Pancreas (tissue), 10 donors: Measurements from ENCODE around the gene NEU2. TPM values are rescaled to one million over a fixed set of nuclear protein-coding genes. Genes with fewer than 3 reads are reported as not detected.

ENCODE experiments used
- ATAC-seq, 4 donors: fragments of 200-7000 bp; cut with Tn5 transposase; one replicate each; pipeline versions ENCODE4 v1.8.0 to v1.9.1; 2020; ENCODE audit warnings: mild to moderate bottlenecking in 4 of 4, moderate library complexity in 4 of 4
- DNase-seq, 6 donors: peaks; one replicate each; pipeline ENCODE4 v3.0.0-alpha.2; 2020
- FAIRE-seq: peaks from 2 replicates; lab custom pipeline; 2012; peaks lifted over from hg19 to GRCh38; lab: Jason Lieb, UNC
- H3K27ac ChIP-seq, 4 donors: fragments of 200-600 bp; sonication (generic); 1 replicate in 3 of 4; 2 replicates in 1 of 4; pipeline versions ENCODE4 v1.5.0 to v1.8.0; 2020
- H3K27me3 ChIP-seq, 4 donors: fragments of 200-600 bp; one replicate each; pipeline ENCODE4 v1.8.0; 2021
- H3K36me3 ChIP-seq, 3 donors: fragments of 200-600 bp; sonication (generic) in 1 of 3; one replicate each; pipeline versions ENCODE4 v1.5.0 to v1.8.0; 2020 to 2021
- H3K4me1 ChIP-seq, 3 donors: fragments of 200-600 bp; one replicate each; pipeline ENCODE4 v1.8.0; 2021
- H3K4me3 ChIP-seq, 4 donors: fragments of 200-600 bp; sonication (generic) in 2 of 4; one replicate each; pipeline versions ENCODE4 v1.5.0 to v1.8.0; 2020 to 2021
- H3K9me3 ChIP-seq, 4 donors: fragments of 200-600 bp; one replicate each; pipeline ENCODE4 v1.8.0; 2021
- WGBS, 2 donors: extraction: QIAGEN DNeasy Blood & Tissue Kit; methylation state at CpG; one replicate each; pipeline ENCODE4 v1.1.7; 2013; 5-methylcytosine and 5-hydroxymethylcytosine counted together
- intact Hi-C, 3 donors: fragments of 100-400 bp; cut with DNase I; formaldehyde crosslinking; loops; one replicate each; pipeline versions ENCODE4 v1.11.1 to v1.14.2; 2022
- polyA plus RNA-seq, 2 donors: library from polyadenylated mRNA; stranded (reverse); fragments of 200-250 nt; gene quantifications; one replicate each; pipeline ENCODE4 v1.2.3, GENCODE V29; 2013
- total RNA-seq, 6 donors: library from RNA; stranded (reverse); fragmentation: NEBNext Ultra II Directional in 4 of 6; extraction: Animal tissue kit (Norgen Biotek cat#: 25700) in 4 of 6; gene quantifications; one replicate each; pipeline versions ENCODE4 v1.2.1 to v1.2.4, GENCODE V29; 2021 to 2023
- TF ChIP-seq, protein P1 (sequence below), 4 donors: fragments of 200-600 bp; sonication (generic) in 3 of 4; IDR thresholded peaks; one replicate each; pipeline versions ENCODE4 v1.5.0 to v1.8.0; 2021; ENCODE audit warnings: antibody characterized with exemption in 4 of 4
- donor health status: healthy with polysubstance abuse.
- donor health status: DM: no; HTN: no; CAD: no; lungs with moderate emphysema.
- donor health status: DM: no; HTN: no; CAD: no.
- donor health status: control.
- donor health status: control.
- donor health status: Bipolar disorder and iron deficiency.
- donor health status: DM: yes; HTN: yes; CAD: no.
- donor health status: DM: no; HTN: no; CAD: no.
- donor health status: DM: no; HTN: no; CAD: no.
- donor health status: DM: yes; HTN: yes; CAD: no.

The NEU2 gene
- total and polyA plus RNA-seq, 8 donors: not detected

DNA sequence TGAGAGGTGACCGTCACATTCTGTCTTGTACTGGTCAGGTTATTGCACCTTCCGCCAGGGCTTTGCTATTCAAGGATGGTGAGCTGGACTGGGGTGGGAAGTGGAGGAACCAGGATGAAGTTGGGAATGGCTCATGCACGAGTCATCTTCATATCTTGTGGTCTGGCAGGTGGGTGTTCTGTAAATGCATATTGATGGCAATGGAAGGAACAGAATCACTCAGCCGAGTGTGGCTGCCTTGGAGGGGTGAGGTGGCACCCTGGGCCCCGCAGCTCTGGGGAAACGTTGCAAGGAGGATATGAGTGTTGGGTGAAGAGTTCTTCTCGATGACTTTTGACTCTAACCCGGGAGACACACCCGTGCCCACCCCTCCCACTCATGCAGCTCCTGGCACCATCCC lies 1.2 kb downstream of the NEU2 start:
- WGBS, 2 donors: 63 to 71% methylated on average over 9 of the region's 9 CpGs
- TF ChIP-seq, protein P1, sequence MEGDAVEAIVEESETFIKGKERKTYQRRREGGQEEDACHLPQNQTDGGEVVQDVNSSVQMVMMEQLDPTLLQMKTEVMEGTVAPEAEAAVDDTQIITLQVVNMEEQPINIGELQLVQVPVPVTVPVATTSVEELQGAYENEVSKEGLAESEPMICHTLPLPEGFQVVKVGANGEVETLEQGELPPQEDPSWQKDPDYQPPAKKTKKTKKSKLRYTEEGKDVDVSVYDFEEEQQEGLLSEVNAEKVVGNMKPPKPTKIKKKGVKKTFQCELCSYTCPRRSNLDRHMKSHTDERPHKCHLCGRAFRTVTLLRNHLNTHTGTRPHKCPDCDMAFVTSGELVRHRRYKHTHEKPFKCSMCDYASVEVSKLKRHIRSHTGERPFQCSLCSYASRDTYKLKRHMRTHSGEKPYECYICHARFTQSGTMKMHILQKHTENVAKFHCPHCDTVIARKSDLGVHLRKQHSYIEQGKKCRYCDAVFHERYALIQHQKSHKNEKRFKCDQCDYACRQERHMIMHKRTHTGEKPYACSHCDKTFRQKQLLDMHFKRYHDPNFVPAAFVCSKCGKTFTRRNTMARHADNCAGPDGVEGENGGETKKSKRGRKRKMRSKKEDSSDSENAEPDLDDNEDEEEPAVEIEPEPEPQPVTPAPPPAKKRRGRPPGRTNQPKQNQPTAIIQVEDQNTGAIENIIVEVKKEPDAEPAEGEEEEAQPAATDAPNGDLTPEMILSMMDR (IDR thresholded peaks at IDR 0.05): no peak
- Histone ChIP-seq H3K4me3 (no peak overlapping the region), H3K27me3 (no peaks in the 10 kb centered on the region), H3K36me3 (no peaks in the 10 kb centered on the region), H3K27ac (no peak overlapping the region), H3K9me3 (no peaks in the 10 kb centered on the region), H3K4me1 (no peaks in the 10 kb centered on the region)
- intact Hi-C loops: loop anchor here in 1 of 3 donors (10.0 kb wide), 1 partner anchor 419 kb away; no protein-coding TSS in a partner anchor
- ATAC-seq (no peak), DNase-seq (no peak), FAIRE-seq (no peak)

DNA sequence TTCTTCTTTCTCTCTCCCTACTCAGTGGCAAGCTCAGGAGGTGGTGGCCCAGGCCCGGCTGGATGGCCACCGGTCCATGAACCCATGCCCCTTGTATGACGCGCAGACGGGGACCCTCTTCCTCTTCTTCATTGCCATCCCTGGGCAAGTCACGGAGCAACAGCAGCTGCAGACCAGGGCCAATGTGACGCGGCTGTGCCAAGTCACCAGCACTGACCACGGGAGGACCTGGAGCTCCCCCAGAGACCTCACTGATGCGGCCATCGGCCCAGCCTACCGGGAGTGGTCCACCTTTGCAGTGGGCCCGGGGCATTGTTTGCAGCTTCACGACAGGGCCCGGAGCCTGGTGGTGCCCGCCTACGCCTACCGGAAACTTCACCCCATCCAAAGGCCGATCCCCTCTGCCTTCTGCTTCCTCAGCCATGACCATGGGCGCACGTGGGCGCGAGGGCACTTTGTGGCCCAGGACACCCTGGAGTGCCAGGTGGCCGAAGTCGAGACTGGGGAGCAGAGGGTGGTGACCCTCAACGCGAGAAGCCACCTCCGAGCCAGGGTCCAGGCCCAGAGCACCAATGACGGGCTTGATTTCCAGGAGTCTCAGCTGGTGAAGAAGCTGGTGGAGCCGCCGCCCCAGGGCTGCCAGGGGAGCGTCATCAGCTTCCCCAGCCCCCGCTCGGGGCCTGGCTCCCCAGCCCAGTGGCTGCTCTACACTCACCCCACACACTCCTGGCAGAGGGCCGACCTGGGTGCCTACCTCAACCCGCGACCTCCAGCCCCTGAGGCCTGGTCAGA lies 1.8 kb downstream of the NEU2 start:
- TF ChIP-seq, protein P1 (IDR thresholded peaks at IDR 0.05): no peak
- 85 to 91% methylated on average over 37 of the region's 37 CpGs for WGBS, 2 donors

DNA sequence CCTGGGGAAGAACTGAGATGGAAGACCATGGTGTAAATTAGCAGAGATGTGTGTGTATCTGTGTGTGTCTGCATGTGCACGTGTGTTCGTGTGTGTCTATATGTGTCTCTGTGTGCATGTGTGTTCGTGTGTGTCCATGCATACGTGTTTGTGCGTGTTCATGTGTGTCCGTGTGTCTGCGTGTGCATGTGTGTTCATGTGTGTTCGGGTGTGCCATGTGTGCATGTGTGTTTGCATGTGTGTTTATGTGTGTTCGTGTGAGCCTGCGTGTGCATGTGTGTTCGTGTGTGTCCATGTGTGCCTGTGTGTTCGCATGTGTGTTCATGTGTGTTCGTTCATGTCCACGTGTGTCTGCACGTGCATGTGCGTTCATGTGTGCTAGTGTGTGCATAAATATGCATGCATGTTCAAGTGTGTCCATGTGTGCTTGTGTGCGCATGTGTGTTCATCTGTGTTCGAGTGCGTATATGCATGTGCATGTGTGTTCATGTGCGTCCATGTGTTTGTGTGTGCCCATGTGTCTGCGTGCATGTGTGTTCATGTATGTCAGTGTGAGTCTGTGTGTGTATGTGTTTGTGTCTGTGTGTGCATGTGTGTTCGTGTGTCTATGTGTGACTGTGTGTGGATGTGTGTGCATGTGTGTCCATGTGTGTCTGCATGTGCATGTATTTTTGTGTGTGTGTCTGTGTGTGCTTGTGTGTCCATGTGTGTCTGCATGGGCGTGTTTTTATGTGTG lies 3.1 kb downstream of the NEU2 start:
- ATAC-seq (no peak), FAIRE-seq (no peak), DNase-seq (no peak)
- WGBS, 2 donors: 80 to 92% methylated on average over 23 of the region's 23 CpGs
- Histone ChIP-seq H3K4me3 (no peak overlapping the region), H3K9me3 (no peaks in the 10 kb centered on the region), H3K27ac (no peak overlapping the region), H3K4me1 (no peaks in the 10 kb centered on the region), H3K36me3 (no peaks in the 10 kb centered on the region), H3K27me3 (no peaks in the 10 kb centered on the region)
- intact Hi-C loops: loop anchor here in 1 of 3 donors (10.0 kb wide), 1 partner anchor 421 kb away; no protein-coding TSS in a partner anchor
- TF ChIP-seq, protein P1 (IDR thresholded peaks at IDR 0.05): no peak

More for the DNA sequence above, 1.8 kb downstream of the NEU2 start:
- no peaks in the 10 kb centered on the region for H3K9me3 ChIP-seq
- FAIRE-seq: no peak
- peak in 1 of 6 donors; percentile 70 for DNase-seq
- H3K4me1 ChIP-seq: no peaks in the 10 kb centered on the region
- ATAC-seq: no peak
- H3K4me3 ChIP-seq: no peak overlapping the region
- no peaks in the 10 kb centered on the region for H3K27me3 ChIP-seq
- no peaks in the 10 kb centered on the region for H3K36me3 ChIP-seq
- intact Hi-C loops: loop anchor here in 1 of 3 donors (10.0 kb wide), 1 partner anchor 419 kb away; no protein-coding TSS in a partner anchor
- H3K27ac ChIP-seq: no peak overlapping the region

DNA sequence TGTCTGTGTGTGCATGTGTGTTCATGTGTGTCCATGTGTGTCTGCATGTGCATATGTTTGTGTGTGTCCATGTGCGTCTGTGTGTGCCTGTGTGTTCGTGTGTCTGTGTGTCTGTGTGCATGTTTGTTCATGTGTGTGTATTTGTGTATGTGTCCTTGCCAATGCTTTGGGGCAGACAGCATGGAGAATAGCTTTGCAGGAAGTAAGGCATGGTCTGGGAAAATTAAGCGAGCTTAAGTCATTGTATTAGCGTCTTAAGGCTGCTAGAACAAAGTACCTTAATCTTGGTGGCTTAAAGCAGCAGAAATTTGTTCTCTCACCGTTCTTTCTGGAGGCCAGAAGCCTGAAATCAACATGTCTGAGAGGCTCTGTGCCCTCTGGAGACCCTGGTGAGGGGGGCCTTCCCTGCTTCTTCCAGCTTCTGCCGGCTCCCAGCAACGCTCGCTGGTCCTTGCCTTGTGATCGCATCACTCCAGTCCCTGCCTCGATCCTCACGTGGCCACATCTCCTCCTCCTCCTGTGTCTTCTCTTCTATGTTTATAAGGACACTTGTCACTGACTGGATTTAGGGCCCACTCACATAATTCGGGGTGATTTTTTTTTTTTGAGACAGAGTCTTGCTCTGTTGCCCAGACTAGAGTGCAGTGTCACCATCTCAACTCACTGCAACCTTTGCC lies 3.8 kb downstream of the NEU2 start:
- no peaks in the 10 kb centered on the region for H3K36me3 ChIP-seq
- DNase-seq: no peak
- no peak overlapping the region for H3K4me3 ChIP-seq
- FAIRE-seq: no peak
- intact Hi-C loops: loop anchor here in 1 of 3 donors (10.0 kb wide), 1 partner anchor 421 kb away; no protein-coding TSS in a partner anchor
- TF ChIP-seq, protein P1 (IDR thresholded peaks at IDR 0.05): no peak
- H3K9me3 ChIP-seq: no peaks in the 10 kb centered on the region
- no peaks in the 10 kb centered on the region for H3K27me3 ChIP-seq
- no peak for ATAC-seq
- no peak overlapping the region for H3K27ac ChIP-seq
- H3K4me1 ChIP-seq: no peaks in the 10 kb centered on the region
- 84 to 88% methylated on average over 12 of the region's 12 CpGs for WGBS, 2 donors
